Bronchial epithelial cell (primary cell): ENCODE results near the gene GSTO2. TPM values are rescaled to one million over a fixed set of nuclear protein-coding genes. Genes with fewer than 3 reads are reported as not detected.

Experiments used
- DNase-seq: peaks from one replicate; pipeline ENCODE4 v3.0.0-alpha.2; 2010; ENCODE audit warnings: low read depth
- FAIRE-seq: peaks from 2 replicates; lab custom pipeline; 2011; peaks lifted over from hg19 to GRCh38; lab: Jason Lieb, UNC
- H3K27me3 ChIP-seq: 2 replicates; pipeline ENCODE4 v1.5.1; 2011; ENCODE audit warnings: low read length; ENCODE audit not compliant: control insufficient read depth, insufficient read depth
- H3K36me3 ChIP-seq: 2 replicates; pipeline ENCODE4 v1.5.1; 2011; ENCODE audit warnings: low read length; ENCODE audit not compliant: control insufficient read depth, insufficient read depth
- H3K4me3 ChIP-seq: 2 replicates; pipeline ENCODE4 v1.5.1; 2011; ENCODE audit warnings: mild to moderate bottlenecking, low read depth, low read length, control low read depth
- total RNA-seq: library from RNA; depleted of rRNA; stranded (reverse); fragments of >200 nt; gene quantifications from 2 replicates; pipeline ENCODE4 v1.2.1, GENCODE V29; 2014
- TF ChIP-seq, protein P1 (sequence below): IDR thresholded peaks from 2 replicates; pipeline ENCODE4 v1.5.1; 2011; ENCODE audit warnings: mild to moderate bottlenecking, moderate library complexity, low read length, control low read depth, inconsistent platforms; ENCODE audit not compliant: insufficient read depth, severe bottlenecking

Gene GSTO2
- total RNA-seq, 1 donor from 2014 or later, result 24.7 TPM

DNA sequence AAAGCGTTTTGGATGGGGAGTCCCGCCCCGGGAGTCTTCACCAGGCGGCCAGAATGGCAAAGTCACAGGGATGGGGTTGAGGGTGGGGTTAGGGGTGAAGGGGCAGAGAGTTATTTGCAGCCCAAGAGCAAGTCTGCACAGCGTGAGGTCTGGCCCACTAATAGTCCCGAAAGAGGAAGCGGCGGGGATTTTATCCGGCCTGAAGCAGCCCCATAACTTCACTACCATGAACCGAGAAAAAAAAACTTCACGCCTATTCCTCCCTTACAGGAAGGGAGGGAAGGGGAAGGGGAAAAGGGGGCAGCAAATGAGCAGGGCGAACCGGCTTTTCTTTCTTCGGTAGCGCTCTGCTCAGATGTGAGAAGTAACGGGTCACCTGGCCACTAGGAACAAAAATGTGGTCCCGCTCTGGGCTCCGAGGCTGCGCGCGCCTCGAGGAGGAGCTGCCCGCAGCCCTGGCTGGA, 68.6 kb downstream of the GSTO2 start:
- DNase-seq, result no peak
- H3K4me3 ChIP-seq, result peak overlapping the region; percentile 93
- H3K36me3 ChIP-seq, result peaks cover 10% of the 10 kb centered on the region
- no peaks in the 10 kb centered on the region for H3K27me3 ChIP-seq
- TF ChIP-seq, protein P1, sequence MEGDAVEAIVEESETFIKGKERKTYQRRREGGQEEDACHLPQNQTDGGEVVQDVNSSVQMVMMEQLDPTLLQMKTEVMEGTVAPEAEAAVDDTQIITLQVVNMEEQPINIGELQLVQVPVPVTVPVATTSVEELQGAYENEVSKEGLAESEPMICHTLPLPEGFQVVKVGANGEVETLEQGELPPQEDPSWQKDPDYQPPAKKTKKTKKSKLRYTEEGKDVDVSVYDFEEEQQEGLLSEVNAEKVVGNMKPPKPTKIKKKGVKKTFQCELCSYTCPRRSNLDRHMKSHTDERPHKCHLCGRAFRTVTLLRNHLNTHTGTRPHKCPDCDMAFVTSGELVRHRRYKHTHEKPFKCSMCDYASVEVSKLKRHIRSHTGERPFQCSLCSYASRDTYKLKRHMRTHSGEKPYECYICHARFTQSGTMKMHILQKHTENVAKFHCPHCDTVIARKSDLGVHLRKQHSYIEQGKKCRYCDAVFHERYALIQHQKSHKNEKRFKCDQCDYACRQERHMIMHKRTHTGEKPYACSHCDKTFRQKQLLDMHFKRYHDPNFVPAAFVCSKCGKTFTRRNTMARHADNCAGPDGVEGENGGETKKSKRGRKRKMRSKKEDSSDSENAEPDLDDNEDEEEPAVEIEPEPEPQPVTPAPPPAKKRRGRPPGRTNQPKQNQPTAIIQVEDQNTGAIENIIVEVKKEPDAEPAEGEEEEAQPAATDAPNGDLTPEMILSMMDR, result no peak
- no peak for FAIRE-seq

DNA sequence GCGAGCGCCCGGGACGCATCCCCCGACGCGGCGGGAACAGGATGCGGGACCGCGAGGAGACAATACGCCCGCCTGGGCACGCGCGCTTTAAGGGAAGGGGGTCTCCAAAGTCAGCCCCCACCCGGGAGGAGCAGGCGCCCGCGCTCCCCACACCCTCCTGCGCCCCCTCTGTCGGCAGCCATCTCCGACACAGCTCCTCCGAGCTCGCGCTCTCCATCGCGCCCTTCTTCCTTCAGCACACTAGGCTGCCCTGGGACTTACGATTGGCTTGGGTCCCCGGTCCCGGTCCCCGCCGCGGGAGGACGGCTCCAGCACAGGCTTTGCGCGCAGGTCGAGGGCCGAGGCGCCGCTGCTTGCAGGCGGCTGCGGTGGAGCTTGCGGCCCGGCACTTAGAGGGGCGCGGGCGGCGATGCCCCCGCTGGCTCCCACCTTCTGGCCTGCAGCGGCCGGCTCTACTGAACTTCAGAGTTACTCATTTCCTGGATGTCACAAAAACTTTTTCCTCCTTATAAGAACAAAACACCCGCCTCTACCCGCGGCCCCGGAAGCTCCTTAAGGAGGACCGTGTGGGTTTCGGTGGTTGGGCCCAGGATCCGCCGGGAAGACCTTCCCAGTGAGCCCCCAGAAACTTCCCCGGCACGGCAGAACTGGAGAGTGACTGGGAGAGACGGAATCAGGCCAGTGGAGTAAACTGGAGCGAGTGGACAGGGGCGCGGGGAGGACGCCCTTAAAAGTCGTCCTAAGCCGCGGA, 69.2 kb downstream of the GSTO2 start, which contains the start of gene ITPRIP:
ITPRIP (minus strand) TSS at position 481 of the 751 bp plus-strand sequence. CDS start 22,414 bp downstream, outside the sequence.
- H3K27me3 ChIP-seq, result no peaks in the 10 kb centered on the region
- FAIRE-seq (no peak), DNase-seq (peak; percentile 72)
- peaks cover 8% of the 10 kb centered on the region for H3K36me3 ChIP-seq
- peak within 1 kb of the TSS; percentile 93 for H3K4me3 ChIP-seq
- TF ChIP-seq, protein P1, result peak; percentile 22

DNA sequence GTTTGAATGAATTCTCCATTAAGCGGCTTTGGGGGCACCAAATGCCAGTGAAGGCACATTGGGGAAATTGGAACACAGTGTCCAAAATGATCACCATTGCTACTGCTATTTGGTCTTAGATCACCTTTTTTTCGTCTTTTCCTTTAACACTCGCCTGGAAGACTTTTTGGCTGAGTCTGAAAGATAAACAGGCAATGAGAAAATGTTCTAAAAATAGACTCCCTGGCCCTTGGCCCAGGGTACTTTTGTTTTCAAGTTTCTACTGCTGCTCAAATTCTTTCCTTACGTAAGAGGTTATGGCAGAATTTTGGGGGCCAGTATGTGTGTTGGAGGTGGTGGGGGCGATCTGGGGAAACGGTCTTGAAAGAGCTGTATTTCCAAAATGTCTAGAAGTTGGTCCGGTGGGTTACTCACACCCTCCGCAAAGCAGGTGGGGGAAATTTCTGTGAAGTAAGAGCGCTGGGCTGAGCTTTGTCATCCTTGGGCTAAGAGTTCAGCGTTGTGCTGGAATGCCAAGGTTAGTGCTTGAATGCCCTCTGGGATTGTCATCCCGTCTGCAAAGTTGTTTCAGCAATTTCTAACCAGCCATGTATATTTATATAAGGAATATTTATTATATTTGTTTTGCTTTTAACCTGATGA, 70.6 kb downstream of the GSTO2 start:
- FAIRE-seq (no peak), DNase-seq (peak; percentile 77)
- TF ChIP-seq, protein P1, result no peak
- no peaks in the 10 kb centered on the region for H3K27me3 ChIP-seq
- H3K4me3 ChIP-seq, result peak overlapping the region; percentile 93
- H3K36me3 ChIP-seq, result peaks cover 2% of the 10 kb centered on the region

DNA sequence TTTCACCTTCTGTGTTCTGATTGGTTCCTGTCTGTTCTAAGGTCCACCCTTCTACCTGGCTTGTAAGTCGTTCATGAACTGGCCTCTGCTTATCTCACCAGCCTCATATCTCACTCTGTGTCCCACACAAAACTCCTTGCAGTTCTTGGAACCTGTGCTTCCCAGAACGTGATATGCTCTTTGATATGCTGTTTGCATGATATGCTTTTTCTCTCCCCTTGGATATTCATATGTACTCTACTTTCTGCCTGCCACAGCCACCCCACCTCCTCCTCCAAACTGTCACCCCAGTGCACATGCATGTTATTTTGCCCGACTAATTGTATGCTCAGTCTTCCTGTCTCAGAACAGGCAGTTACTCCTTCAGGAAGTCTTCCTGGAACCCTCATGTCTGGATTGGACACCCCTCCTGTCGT, 71.1 kb downstream of the GSTO2 start:
- Histone ChIP-seq H3K4me3 (no peak overlapping the region), H3K27me3 (no peaks in the 10 kb centered on the region), H3K36me3 (peaks cover 2% of the 10 kb centered on the region)
- DNase-seq (no peak), FAIRE-seq (no peak)
- TF ChIP-seq, protein P1, result no peak

DNA sequence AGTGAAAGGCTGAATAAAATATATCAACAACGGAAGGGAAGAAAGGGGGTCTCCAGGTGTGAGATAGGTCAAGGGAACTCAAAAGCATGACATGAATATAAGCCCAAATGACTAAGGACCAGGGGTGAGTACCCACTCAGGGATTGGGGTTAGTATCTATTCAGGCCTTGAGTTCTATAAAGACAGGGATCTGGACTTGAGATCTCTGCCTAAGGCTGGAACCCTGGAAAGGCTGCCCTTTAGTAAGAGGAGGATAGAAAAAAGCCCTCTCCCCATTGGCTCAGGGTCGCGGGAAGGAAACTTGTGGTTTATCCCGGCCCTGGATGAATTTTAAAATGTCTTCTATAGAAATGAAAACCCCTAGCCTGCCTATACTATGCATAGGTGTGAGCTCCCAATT, 71.7 kb downstream of the GSTO2 start:
- no peaks in the 10 kb centered on the region for H3K36me3 ChIP-seq
- FAIRE-seq (no peak), DNase-seq (no peak)
- H3K27me3 ChIP-seq, result no peaks in the 10 kb centered on the region
- TF ChIP-seq, protein P1, result no peak
- H3K4me3 ChIP-seq, result no peak overlapping the region
